ENCODE data around the gene TBX18.

TBX18 gene

GRCh38 chr6:84756466-84756865, 7.9 kb downstream of the TBX18 start:
- in situ Hi-C loops (cut with MboI; ENCODE audit: low pct_unique_long_range_greater_than_20kb, low sequenced_read_pairs, unreplicated experiment), result no loop called here
- no peak for DNase-seq (ENCODE audit: low spot score)
- TF ChIP-seq CTCF (IDR thresholded peaks at IDR 0.05; ENCODE audit: extremely low read depth, insufficient read depth, missing control alignments), result no peak

DNA sequence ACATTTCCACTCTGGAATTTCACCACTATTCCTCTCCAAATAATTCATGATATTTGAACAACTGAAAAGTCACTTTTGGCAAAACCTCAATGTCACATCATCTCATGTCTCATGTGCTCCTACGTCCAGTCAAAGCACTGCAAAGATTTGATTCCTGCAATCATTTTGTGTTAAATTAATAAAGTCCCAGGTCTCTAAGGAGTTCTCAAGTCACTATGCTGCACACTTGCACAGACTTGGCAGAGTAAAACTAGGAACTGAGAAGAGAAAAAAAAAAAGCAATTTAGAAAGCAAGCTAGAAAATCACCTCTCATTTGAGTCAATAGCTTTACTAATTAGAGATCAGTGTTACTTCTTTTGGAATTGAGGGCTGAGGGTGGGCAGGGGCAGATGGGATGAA, 11.2 kb downstream of the TBX18 start:
- no peak for TF ChIP-seq CTCF (IDR thresholded peaks at IDR 0.05; ENCODE audit: extremely low read depth, insufficient read depth, missing control alignments)
- no peak for DNase-seq (ENCODE audit: low spot score)
- in situ Hi-C loops (cut with MboI; ENCODE audit: low pct_unique_long_range_greater_than_20kb, low sequenced_read_pairs, unreplicated experiment), result no loop called here

DNA sequence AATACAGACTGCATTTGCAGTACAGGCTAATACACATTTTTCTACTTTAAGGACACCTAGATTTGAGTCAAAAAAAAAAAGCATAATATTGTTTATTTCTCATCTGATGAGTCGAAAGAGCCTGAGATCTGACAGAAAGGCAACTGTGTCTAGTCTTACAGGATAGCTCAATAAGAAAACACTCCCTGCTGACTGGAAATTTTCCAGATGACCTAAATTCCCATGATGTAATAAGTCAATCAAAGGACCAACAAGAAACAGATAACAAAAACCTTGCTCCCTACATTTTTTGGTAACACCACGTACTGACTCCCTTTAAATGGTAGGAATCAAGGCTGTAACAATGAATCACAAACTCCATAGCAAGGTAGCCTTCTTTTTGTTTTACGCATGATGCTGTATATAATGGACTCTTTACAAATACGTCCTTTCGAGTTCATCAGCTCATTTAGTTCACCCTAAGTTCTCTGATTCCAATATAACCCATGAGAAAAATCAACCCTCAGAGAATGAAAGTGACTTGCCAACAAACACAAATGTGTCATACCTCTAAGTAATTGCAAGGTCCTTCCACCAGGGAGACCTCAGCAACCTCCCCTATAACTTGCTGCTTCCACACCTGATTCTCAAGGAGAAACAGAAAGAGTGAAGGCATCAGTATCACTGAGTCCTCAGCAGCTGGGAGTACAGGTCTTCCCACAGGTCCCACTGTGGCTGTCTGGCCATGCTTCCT, 12.1 kb downstream of the TBX18 start:
- no peak for DNase-seq (ENCODE audit: low spot score)
- in situ Hi-C loops (cut with MboI; ENCODE audit: low pct_unique_long_range_greater_than_20kb, low sequenced_read_pairs, unreplicated experiment), result no loop called here

DNA sequence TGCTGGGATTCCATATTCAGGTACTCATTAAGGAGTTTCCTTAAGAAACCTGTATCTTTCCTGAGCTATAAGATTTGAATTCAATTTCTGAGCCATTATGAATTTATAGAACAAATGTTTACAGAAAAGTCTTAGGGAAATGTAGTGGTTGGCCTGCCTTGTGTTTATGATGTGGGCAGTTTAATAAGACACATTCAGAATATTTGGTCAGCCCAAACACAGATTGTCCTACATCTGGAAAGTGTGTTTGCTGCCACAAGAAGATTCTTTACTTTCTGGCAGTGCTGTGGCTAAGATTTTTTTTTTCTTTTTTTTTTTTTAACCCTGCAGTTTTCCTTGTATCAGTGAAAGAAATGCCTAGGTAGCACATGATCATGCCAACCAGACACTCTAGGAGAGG, 15.2 kb downstream of the TBX18 start:
- no peak for DNase-seq (ENCODE audit: low spot score)
- TF ChIP-seq CTCF (IDR thresholded peaks at IDR 0.05; ENCODE audit: extremely low read depth, insufficient read depth, missing control alignments), result no peak
- in situ Hi-C loops (cut with MboI; ENCODE audit: low pct_unique_long_range_greater_than_20kb, low sequenced_read_pairs, unreplicated experiment), result no loop called here

More for the DNA sequence above, 12.1 kb downstream of the TBX18 start:
- TF ChIP-seq CTCF (IDR thresholded peaks at IDR 0.05; ENCODE audit: extremely low read depth, insufficient read depth, missing control alignments), result no peak

DNA sequence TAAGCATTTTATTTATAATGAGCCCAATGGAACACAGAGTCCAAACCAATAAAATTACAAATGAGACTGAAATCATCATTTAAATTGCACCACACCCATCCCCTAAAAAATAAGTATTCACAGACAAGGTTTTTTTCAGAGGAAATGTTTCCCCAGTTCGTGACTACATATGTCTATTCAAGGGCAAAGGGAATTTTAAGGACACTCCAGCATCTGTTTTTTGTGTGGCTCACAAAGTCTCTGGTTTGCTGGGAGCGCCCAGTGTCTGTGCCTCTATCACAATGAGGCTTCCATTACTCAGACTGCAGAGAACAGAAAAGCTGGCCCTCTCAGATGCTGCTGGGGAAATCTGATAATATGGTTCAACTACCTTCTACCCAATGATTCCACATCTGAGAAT, 16.0 kb downstream of the TBX18 start:
- no peak for TF ChIP-seq CTCF (IDR thresholded peaks at IDR 0.05; ENCODE audit: extremely low read depth, insufficient read depth, missing control alignments)
- no peak for DNase-seq (ENCODE audit: low spot score)
- in situ Hi-C loops (cut with MboI; ENCODE audit: low pct_unique_long_range_greater_than_20kb, low sequenced_read_pairs, unreplicated experiment), result no loop called here

GRCh38 chr6:84743616-84744015, 20.8 kb downstream of the TBX18 start:
- in situ Hi-C loops (cut with MboI; ENCODE audit: low pct_unique_long_range_greater_than_20kb, low sequenced_read_pairs, unreplicated experiment), result no loop called here
- TF ChIP-seq CTCF (IDR thresholded peaks at IDR 0.05; ENCODE audit: extremely low read depth, insufficient read depth, missing control alignments), result no peak
- DNase-seq (ENCODE audit: low spot score), result no peak
